ENCODE results near the gene ACTL6B. TPM values are rescaled to one million over a fixed set of nuclear protein-coding genes. Genes with fewer than 3 reads are reported as not detected.

Gene ACTL6B
- polyA plus RNA-seq, 1 donor from 2014 or later = 339 TPM

DNA sequence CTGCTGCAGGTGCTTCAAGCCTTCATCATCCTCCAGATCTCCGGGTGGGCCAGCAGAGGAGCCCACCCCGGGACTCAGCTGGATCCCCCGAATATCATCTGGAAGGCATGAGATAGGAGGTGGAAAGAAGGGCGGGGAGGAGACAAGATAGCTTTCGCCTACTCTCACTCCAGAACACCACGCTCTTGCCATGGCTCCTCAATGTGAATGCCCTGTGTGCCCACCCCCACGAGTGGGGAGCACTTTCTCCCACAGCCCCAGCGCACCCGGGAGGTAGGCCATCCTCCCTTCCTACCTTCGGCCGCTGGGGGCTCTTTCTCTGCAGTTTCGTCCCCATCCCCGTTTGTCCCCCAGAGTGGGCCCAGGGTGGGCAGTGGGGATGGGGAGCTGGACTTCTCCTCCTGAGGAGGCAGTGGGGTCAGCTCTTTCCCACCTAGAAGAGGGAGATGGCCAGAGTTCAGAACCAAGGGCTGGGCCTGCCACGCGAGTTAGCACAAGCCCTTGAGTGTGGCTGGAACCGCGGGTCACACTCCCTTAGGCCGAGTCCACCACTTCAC, 28.9 kb upstream of the ACTL6B start:
- Histone ChIP-seq H3K36me3 (ENCODE audit: insufficient read depth, low read length) (no peaks in the 10 kb centered on the region), H2AFZ (ENCODE audit: low read depth, low read length) (no peak overlapping the region), H3K27me3 (ENCODE audit: insufficient read depth, low read depth, low read length) (no peaks in the 10 kb centered on the region), H3K4me2 (ENCODE audit: low read length) (no peak overlapping the region), H4K20me1 (ENCODE audit: insufficient read depth) (peaks cover 8% of the 10 kb centered on the region), H3K9me3 (ENCODE audit: low read length) (no peaks in the 10 kb centered on the region), H3F3A (ENCODE audit: insufficient read depth, low read length, poor library complexity, severe bottlenecking) (no peaks in the 10 kb centered on the region), H3K9ac (ENCODE audit: low read length) (no peak overlapping the region), H3K9me2 (ENCODE audit: insufficient read depth, low read length) (no peaks in the 10 kb centered on the region), H3K4me3 (ENCODE audit: low read length) (no peak overlapping the region), H3K79me2 (replicated peaks; ENCODE audit: insufficient read depth, low read length) (peaks cover 17% of the 10 kb centered on the region), H3K27ac (ENCODE audit: low read length) (no peak overlapping the region)
- no peak for TF ChIP-seq TAF1 (IDR thresholded peaks at IDR 0.05; ENCODE audit: low read depth)
- no peak for TF ChIP-seq EP300 (conservative IDR thresholded peaks at IDR 0.05; ENCODE audit: poor library complexity, severe bottlenecking)
- no peak for TF ChIP-seq EZH2 (IDR thresholded peaks at IDR 0.05; ENCODE audit: borderline replicate concordance, insufficient read depth, low read length, poor library complexity, severe bottlenecking)
- TF ChIP-seq SMC3 (conservative IDR thresholded peaks at IDR 0.05; ENCODE audit: poor library complexity) = no peak
- TF ChIP-seq RAD21 (conservative IDR thresholded peaks at IDR 0.05) = no peak
- TF ChIP-seq, protein P1, sequence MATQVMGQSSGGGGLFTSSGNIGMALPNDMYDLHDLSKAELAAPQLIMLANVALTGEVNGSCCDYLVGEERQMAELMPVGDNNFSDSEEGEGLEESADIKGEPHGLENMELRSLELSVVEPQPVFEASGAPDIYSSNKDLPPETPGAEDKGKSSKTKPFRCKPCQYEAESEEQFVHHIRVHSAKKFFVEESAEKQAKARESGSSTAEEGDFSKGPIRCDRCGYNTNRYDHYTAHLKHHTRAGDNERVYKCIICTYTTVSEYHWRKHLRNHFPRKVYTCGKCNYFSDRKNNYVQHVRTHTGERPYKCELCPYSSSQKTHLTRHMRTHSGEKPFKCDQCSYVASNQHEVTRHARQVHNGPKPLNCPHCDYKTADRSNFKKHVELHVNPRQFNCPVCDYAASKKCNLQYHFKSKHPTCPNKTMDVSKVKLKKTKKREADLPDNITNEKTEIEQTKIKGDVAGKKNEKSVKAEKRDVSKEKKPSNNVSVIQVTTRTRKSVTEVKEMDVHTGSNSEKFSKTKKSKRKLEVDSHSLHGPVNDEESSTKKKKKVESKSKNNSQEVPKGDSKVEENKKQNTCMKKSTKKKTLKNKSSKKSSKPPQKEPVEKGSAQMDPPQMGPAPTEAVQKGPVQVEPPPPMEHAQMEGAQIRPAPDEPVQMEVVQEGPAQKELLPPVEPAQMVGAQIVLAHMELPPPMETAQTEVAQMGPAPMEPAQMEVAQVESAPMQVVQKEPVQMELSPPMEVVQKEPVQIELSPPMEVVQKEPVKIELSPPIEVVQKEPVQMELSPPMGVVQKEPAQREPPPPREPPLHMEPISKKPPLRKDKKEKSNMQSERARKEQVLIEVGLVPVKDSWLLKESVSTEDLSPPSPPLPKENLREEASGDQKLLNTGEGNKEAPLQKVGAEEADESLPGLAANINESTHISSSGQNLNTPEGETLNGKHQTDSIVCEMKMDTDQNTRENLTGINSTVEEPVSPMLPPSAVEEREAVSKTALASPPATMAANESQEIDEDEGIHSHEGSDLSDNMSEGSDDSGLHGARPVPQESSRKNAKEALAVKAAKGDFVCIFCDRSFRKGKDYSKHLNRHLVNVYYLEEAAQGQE (IDR thresholded peaks at IDR 0.05; ENCODE audit: borderline replicate concordance) = no peak
- TF ChIP-seq, protein P2, sequence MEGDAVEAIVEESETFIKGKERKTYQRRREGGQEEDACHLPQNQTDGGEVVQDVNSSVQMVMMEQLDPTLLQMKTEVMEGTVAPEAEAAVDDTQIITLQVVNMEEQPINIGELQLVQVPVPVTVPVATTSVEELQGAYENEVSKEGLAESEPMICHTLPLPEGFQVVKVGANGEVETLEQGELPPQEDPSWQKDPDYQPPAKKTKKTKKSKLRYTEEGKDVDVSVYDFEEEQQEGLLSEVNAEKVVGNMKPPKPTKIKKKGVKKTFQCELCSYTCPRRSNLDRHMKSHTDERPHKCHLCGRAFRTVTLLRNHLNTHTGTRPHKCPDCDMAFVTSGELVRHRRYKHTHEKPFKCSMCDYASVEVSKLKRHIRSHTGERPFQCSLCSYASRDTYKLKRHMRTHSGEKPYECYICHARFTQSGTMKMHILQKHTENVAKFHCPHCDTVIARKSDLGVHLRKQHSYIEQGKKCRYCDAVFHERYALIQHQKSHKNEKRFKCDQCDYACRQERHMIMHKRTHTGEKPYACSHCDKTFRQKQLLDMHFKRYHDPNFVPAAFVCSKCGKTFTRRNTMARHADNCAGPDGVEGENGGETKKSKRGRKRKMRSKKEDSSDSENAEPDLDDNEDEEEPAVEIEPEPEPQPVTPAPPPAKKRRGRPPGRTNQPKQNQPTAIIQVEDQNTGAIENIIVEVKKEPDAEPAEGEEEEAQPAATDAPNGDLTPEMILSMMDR (IDR thresholded peaks at IDR 0.05; ENCODE audit: poor library complexity, severe bottlenecking) = no peak
- no peak for TF ChIP-seq MXI1 (conservative IDR thresholded peaks at IDR 0.05; ENCODE audit: poor library complexity, severe bottlenecking)
- no peak for TF ChIP-seq POLR2AphosphoS5 (IDR thresholded peaks at IDR 0.05)

DNA sequence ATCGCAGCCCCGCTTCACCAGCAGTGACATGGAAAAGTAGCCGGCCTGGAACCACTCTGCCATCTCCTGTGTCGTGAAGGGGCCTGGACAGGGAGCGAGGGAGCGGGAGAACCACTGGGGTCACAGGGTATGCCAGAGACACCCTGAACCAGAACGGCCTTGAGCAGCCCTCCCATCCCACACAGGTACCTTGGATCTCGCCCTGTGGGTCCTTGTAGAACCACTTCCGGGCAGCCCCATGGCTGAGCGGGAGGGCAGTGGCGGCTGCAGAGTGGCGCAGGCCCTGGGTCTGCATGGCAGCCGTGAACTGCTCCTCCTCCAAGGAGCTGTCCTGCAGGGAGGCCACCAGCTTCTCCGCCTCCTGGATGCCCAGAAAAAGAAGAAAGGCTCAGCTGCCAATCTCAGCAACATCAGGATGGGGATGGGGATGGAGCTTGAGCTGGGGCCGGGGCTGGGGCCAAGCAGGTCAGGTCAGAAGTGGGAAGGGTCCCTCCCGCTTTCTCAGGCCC, 28.3 kb upstream of the ACTL6B start:
- H4K20me1 ChIP-seq (ENCODE audit: insufficient read depth) = peaks cover 3% of the 10 kb centered on the region
- TF ChIP-seq EP300 (conservative IDR thresholded peaks at IDR 0.05; ENCODE audit: poor library complexity, severe bottlenecking) (no peak), POLR2AphosphoS5 (IDR thresholded peaks at IDR 0.05) (no peak), TAF1 (IDR thresholded peaks at IDR 0.05; ENCODE audit: low read depth) (no peak), MXI1 (conservative IDR thresholded peaks at IDR 0.05; ENCODE audit: poor library complexity, severe bottlenecking) (no peak), RAD21 (conservative IDR thresholded peaks at IDR 0.05) (no peak), SMC3 (conservative IDR thresholded peaks at IDR 0.05; ENCODE audit: poor library complexity) (no peak), EZH2 (IDR thresholded peaks at IDR 0.05; ENCODE audit: borderline replicate concordance, insufficient read depth, low read length, poor library complexity, severe bottlenecking) (no peak)
- TF ChIP-seq, protein P2 (IDR thresholded peaks at IDR 0.05; ENCODE audit: poor library complexity, severe bottlenecking) = no peak
- TF ChIP-seq, protein P1 (IDR thresholded peaks at IDR 0.05; ENCODE audit: borderline replicate concordance) = no peak
- H3K9me2 ChIP-seq (ENCODE audit: insufficient read depth, low read length) = no peaks in the 10 kb centered on the region
- H3K9me3 ChIP-seq (ENCODE audit: low read length) = no peaks in the 10 kb centered on the region
- H3K4me3 ChIP-seq (ENCODE audit: low read length) = no peak overlapping the region
- H3F3A ChIP-seq (ENCODE audit: insufficient read depth, low read length, poor library complexity, severe bottlenecking) = no peaks in the 10 kb centered on the region
- H3K4me2 ChIP-seq (ENCODE audit: low read length) = no peak overlapping the region
- H3K9ac ChIP-seq (ENCODE audit: low read length) = no peak overlapping the region
- H2AFZ ChIP-seq (ENCODE audit: low read depth, low read length) = no peak overlapping the region
- H3K27me3 ChIP-seq (ENCODE audit: insufficient read depth, low read depth, low read length) = no peaks in the 10 kb centered on the region
- H3K27ac ChIP-seq (ENCODE audit: low read length) = no peak overlapping the region
- H3K79me2 ChIP-seq (replicated peaks; ENCODE audit: insufficient read depth, low read length) = peaks cover 12% of the 10 kb centered on the region
- H3K36me3 ChIP-seq (ENCODE audit: insufficient read depth, low read length) = no peaks in the 10 kb centered on the region

Data from neural cell (in vitro differentiated cells).